Naive B cell (primary cell): Measurements from ENCODE around the gene LPP. TPM values are rescaled to one million over a fixed set of nuclear protein-coding genes. Genes with fewer than 3 reads are reported as not detected.

Source experiments
- ATAC-seq, 2 donors: fragments of 150-1000 bp; cut with Tn5 transposase; 2 replicates each; pipeline ENCODE4 v1.10.0; 2021; ENCODE audit warnings: low read depth in 2 of 2, mild to moderate bottlenecking in 2 of 2, moderate library complexity in 2 of 2
- DNase-seq: peaks from one replicate; pipeline ENCODE4 v3.0.0; 2022
- H3K27ac Mint-ChIP-seq, 6 donors: one replicate each; pipeline ENCODE4 v1.8.0; 2020 to 2022; ENCODE audit warnings: mild to moderate bottlenecking in 6 of 6, mixed read lengths in 6 of 6, moderate library complexity in 5 of 6, inconsistent platforms in 2 of 6
- H3K27me3 Mint-ChIP-seq, 3 donors: one replicate each; pipeline ENCODE4 v1.8.0; 2021 to 2022; ENCODE audit warnings: mixed read lengths in 3 of 3, mild to moderate bottlenecking in 1 of 3
- H3K36me3 Mint-ChIP-seq, 2 donors: one replicate each; pipeline ENCODE4 v1.8.0; 2020 to 2022; ENCODE audit warnings: mixed read lengths in 2 of 2, inconsistent platforms in 1 of 2, mild to moderate bottlenecking in 1 of 2
- H3K4me1 Mint-ChIP-seq, 3 donors: one replicate each; pipeline ENCODE4 v1.8.0; 2020 to 2022; ENCODE audit warnings: mixed read lengths in 3 of 3, inconsistent platforms in 1 of 3, mild to moderate bottlenecking in 1 of 3, moderate library complexity in 1 of 3
- H3K4me3 Mint-ChIP-seq, 8 donors: one replicate each; pipeline ENCODE4 v1.8.0; 2020 to 2022; ENCODE audit warnings: mild to moderate bottlenecking in 8 of 8, mixed read lengths in 8 of 8, moderate library complexity in 8 of 8, inconsistent platforms in 2 of 8
- H3K9me3 Mint-ChIP-seq, 7 donors: one replicate each; pipeline ENCODE4 v1.8.0; 2020 to 2022; ENCODE audit warnings: mixed read lengths in 7 of 7, mild to moderate bottlenecking in 5 of 7, inconsistent platforms in 2 of 7, moderate library complexity in 1 of 7
- polyA plus RNA-seq, 6 donors: library from polyadenylated mRNA; unstranded; fragments of 300-500 nt; fragmentation: Illumina TruSeq; gene quantifications; one replicate each; pipeline ENCODE4 v1.2.3, GENCODE V29; 2021; ENCODE audit warnings: low read depth in 6 of 6

LPP gene
- polyA plus RNA-seq, 6 donors from 2014 or later = 9.6 to 58.6 (median 25.4) TPM

DNA sequence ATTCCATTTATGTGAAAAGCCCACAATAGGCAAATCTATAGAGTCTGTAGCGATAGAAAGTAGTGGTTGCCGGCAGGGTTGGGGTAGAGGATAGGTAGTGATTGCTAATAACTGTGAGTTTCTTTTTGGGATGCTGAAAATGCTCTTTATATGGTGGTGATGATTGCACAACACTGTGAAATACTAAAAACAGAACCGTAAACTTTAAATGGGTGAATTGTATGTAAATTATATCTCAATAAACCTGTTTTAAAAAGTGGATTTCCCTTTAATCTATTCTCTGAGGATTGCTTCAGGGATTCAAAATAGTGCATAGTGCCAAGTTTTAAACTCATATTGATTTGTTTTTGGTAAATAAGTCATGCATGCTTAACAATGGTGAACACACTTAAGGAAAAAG, 140.2 kb downstream of the LPP start:
- Mint-ChIP-seq H3K4me3 (peak overlapping the region in 1 of 8 donors; percentile 41), H3K9me3 (no peaks in the 10 kb centered on the region)

DNA sequence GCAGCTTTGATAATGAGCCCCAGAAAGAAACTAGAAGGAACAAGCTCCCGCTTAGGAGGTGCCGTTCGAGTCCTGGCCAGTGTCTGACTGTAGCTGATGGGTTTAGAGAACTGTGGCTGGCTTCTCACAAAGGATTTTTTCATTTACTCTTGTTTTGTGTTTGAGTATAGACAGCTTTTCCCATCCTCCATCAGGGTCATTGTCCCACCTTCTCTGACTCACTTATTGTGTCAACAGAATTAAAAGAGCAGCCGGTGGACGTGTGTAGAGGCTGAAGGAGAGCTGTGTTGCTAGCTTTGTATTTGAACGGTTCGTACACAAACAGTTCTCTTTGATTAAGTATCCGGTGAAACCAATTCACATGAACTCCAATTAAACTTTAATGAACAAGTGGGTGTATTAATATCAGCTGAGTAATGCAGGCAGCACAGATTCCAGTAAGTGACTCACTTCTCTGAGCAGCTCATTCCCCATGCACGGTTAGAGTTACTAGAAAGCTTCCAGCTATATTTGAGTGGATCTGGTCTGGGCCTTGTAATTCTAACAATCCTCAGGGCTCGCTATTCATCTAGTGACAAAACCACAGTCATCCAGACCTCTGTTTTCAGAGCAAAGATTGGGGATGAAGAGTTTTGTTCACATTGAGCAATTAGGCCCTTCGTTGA, 141.0 kb downstream of the LPP start:
- H3K4me3 Mint-ChIP-seq = no peak overlapping the region
- no peaks in the 10 kb centered on the region for H3K27me3 Mint-ChIP-seq
- DNase-seq (no peak), ATAC-seq (no peak)
- H3K27ac Mint-ChIP-seq = peak overlapping the region in 3 of 6 donors; percentile 33 to 81 (median 63)
- peaks cover 58 to 86% (median 61%) of the 10 kb centered on the region in 3 donors for H3K4me1 Mint-ChIP-seq
- H3K9me3 Mint-ChIP-seq = no peaks in the 10 kb centered on the region
- peaks cover 0 to 9% of the 10 kb centered on the region in 2 donors for H3K36me3 Mint-ChIP-seq

More for the DNA sequence above, 140.2 kb downstream of the LPP start:
- DNase-seq (no peak), ATAC-seq (no peak)
- Mint-ChIP-seq H3K4me1 (peaks cover 54 to 81% (median 56%) of the 10 kb centered on the region in 3 donors), H3K27ac (peak overlapping the region in 2 of 6 donors; percentile 8), H3K27me3 (no peaks in the 10 kb centered on the region), H3K36me3 (peaks cover 0 to 9% of the 10 kb centered on the region in 2 donors)

DNA sequence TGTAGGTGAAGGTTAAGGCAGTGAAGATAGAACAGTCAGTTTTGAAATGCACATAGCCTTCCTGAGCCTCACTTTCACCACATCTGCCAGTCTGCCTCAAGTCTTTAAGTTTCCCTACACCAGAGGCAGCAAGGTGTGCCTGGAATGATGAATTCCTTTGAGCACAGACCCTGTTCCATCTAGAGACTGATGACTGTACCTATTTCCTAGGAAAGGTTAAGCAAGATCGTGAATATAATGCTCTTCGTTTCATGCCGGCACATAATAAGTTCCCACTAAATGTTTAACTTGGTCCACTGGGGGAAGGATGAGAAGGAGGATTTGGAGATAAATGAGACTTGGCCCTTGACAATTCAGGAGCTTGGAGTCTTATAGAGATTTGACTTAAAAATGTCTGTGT, 141.9 kb downstream of the LPP start:
- H3K9me3 Mint-ChIP-seq = no peaks in the 10 kb centered on the region
- ATAC-seq (no peak), DNase-seq (no peak)
- H3K36me3 Mint-ChIP-seq = peaks cover 0 to under 1% of the 10 kb centered on the region in 2 donors
- no peaks in the 10 kb centered on the region for H3K27me3 Mint-ChIP-seq
- H3K4me3 Mint-ChIP-seq = peak overlapping the region in 5 of 8 donors; percentile 17 to 64 (median 36)
- H3K27ac Mint-ChIP-seq = peak overlapping the region in 5 of 6 donors; percentile 2 to 91 (median 33)
- H3K4me1 Mint-ChIP-seq = peaks cover 57 to 82% (median 61%) of the 10 kb centered on the region in 3 donors

DNA sequence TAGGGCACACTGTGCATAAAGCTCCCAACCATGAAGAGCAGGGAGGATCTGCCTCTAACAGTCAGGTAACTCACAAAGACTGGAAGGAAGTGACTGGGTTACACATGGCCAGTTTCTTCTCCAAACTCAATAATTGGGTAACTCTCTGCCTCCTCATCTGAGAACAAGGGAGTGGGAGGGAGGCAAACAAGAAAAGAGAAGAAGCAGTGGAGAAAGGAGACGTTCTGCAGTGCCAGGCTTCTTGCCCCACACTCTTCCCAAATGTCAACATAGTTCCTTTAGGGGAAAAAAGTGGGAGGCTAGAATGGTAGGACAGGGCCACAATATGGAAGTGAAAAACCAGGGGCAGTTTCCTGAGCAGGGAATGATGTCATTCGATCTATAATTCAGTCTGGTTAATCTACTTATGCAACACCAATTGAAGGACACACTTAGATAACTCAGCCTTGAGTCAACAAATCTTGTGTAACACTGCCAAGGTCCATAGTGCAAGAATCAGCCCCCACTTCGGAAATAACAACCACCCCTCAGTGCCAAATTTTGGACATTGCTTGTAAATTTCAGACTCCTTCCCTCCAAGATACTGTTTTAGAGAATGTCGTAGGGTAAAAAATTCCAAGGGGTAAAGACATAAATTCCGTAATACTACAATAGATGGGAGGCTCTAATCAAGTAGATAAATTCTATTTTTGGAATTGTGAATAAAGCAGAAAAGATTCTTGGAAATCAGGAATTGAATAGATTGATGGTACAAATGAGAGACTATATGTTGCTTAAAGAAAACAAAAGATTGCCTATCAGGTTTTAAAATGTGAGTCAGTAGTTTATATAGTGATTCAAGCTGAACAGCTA, 143.0 kb downstream of the LPP start:
- peak; percentile 55 for DNase-seq
- H3K27me3 Mint-ChIP-seq = no peaks in the 10 kb centered on the region
- H3K4me3 Mint-ChIP-seq = peak overlapping the region in 6 of 8 donors; percentile 34 to 75 (median 57)
- H3K27ac Mint-ChIP-seq = peak overlapping the region; percentile 2 to 90 (median 82)
- ATAC-seq = peak; percentile 94
- H3K36me3 Mint-ChIP-seq = no peaks in the 10 kb centered on the region
- H3K9me3 Mint-ChIP-seq = no peaks in the 10 kb centered on the region
- H3K4me1 Mint-ChIP-seq = peaks cover 56 to 74% (median 60%) of the 10 kb centered on the region in 3 donors

DNA sequence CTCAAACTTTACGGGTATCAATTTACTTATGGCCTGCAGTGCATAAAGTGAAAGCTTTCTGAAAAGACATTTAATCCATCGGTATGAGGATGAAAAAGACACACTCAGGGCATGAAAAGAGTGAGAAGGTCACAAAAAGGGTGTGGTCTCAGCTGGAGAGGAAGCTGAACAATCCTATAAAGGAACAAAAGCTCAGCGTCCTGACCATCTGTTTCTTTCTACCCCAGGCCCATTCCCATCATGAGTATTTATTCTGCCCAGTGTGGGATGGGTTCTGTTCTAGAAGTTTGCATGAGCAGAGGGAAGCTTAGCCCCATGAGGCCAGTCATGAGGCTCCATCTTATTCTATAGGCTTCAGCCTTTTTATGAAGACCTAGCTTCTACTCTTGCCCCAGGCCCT, 144.6 kb downstream of the LPP start:
- H3K9me3 Mint-ChIP-seq = peaks cover 0 to 2% (median 0%) of the 10 kb centered on the region in 7 donors
- H3K36me3 Mint-ChIP-seq = no peaks in the 10 kb centered on the region
- H3K4me1 Mint-ChIP-seq = peaks cover 62 to 76% (median 68%) of the 10 kb centered on the region in 3 donors
- H3K4me3 Mint-ChIP-seq = peak overlapping the region in 3 of 8 donors; percentile 5 to 64 (median 8)
- DNase-seq = no peak
- no peak for ATAC-seq
- H3K27ac Mint-ChIP-seq = peak overlapping the region in 2 of 6 donors; percentile 40 to 41
- no peaks in the 10 kb centered on the region for H3K27me3 Mint-ChIP-seq

DNA sequence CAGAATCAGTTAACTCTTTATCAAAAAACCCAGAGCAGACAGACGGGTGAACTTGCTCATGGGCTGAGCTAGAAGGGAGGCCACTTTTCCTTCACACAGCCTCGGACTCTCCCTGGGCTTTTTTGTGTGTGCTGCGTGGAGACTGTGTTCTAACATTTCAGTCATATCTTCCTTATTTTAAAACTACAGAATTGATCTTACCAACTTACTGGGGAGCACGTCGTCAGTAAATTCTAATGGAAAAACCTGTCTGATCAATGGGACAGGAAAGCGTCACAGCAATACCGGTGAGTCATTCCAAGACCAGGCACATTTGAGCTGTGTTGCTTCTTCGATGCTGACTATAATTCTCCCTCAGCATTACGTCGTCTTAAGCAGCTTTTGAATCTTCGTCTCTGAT, 145.1 kb downstream of the LPP start:
- DNase-seq (no peak), ATAC-seq (no peak)
- Mint-ChIP-seq H3K27ac (peak overlapping the region in 2 of 6 donors; percentile 41 to 86), H3K4me1 (peaks cover 59 to 74% (median 69%) of the 10 kb centered on the region in 3 donors), H3K27me3 (no peaks in the 10 kb centered on the region), H3K4me3 (peak overlapping the region in 3 of 8 donors; percentile 0 to 51 (median 7)), H3K9me3 (peaks cover 0 to 2% (median 0%) of the 10 kb centered on the region in 7 donors), H3K36me3 (no peaks in the 10 kb centered on the region)

DNA sequence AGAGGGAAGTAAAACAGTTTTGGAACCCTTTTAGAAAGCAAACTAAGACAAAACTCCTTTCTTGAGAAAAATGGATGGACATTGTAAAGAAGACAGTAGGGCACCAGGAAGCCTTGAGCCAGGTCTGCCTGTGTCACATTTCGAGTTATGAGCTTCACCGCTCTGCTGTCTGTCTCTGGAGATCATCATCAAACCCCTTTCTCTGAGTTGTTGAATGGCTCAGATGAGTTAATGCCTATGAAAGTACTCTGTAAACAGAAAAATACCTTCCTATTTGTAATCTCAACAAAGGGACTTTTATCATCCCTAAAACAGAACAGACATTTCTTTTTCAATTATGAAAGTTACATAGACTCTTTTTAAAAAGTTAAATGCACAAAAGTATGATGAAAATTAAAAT, 145.8 kb downstream of the LPP start:
- Mint-ChIP-seq H3K27ac (peak overlapping the region in 1 of 6 donors; percentile 41), H3K36me3 (no peaks in the 10 kb centered on the region), H3K4me3 (peak overlapping the region in 1 of 8 donors; percentile 51), H3K27me3 (no peaks in the 10 kb centered on the region), H3K4me1 (peaks cover 58 to 73% (median 69%) of the 10 kb centered on the region in 3 donors), H3K9me3 (peaks cover 0 to 2% (median 0%) of the 10 kb centered on the region in 7 donors)
- ATAC-seq = no peak
- no peak for DNase-seq

DNA sequence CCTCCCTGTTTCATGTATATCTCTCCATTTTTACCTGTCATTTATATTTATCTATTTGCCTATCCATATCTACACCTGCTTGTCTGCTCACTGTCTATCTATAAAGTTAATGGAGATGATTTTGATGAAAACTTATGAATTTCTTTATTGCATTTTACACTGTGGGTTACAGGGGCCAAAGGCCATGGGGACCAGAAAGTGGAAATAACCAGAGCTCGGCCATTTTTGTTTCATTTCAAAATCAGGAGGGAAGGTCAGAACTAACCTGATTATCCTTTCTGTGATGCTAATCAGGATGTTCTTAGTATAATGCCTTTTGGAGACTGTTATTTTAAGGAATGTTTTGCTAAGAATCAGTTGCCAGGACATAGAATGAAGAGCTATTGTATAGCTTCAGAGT, 147.2 kb downstream of the LPP start:
- DNase-seq (no peak), ATAC-seq (no peak)
- no peak overlapping the region for H3K4me3 Mint-ChIP-seq
- peaks cover 0 to 5% of the 10 kb centered on the region in 2 donors for H3K36me3 Mint-ChIP-seq
- H3K27me3 Mint-ChIP-seq = no peaks in the 10 kb centered on the region
- H3K4me1 Mint-ChIP-seq = peaks cover 51 to 67% (median 56%) of the 10 kb centered on the region in 3 donors
- H3K27ac Mint-ChIP-seq = peak overlapping the region in 2 of 6 donors; percentile 2 to 26
- H3K9me3 Mint-ChIP-seq = peaks cover 0 to 2% (median 0%) of the 10 kb centered on the region in 7 donors

DNA sequence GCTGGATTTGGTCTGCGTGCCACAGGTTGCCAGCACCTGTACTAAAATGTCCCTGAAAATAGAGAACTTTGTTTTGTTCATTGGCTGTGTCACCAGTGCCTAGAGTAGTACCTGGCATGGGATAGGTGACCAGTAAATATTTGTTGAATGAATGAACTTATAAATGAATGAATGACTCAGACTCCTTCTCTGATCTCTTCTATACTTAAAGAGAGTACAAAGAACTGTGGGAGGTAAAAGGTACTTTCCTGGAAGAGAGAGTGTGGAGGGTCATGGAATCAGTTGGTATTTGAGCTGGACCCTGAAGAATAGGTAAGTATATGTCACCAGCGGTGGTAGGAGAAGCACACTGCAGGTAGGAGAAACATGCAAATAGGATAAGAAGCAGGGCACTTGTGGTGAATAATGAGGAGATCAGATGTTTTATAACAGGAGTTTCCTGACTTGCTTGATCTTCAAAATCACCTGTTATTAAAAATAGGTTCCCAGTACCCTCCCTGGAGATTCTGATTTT, 149.4 kb downstream of the LPP start:
- Mint-ChIP-seq H3K4me1 (peaks cover 36 to 53% (median 42%) of the 10 kb centered on the region in 3 donors), H3K4me3 (no peak overlapping the region), H3K9me3 (peaks cover 0 to 2% (median 0%) of the 10 kb centered on the region in 7 donors), H3K36me3 (peaks cover 0 to 5% of the 10 kb centered on the region in 2 donors), H3K27me3 (no peaks in the 10 kb centered on the region), H3K27ac (peak overlapping the region in 2 of 6 donors; percentile 76 to 87)
- DNase-seq (no peak), ATAC-seq (no peak)

DNA sequence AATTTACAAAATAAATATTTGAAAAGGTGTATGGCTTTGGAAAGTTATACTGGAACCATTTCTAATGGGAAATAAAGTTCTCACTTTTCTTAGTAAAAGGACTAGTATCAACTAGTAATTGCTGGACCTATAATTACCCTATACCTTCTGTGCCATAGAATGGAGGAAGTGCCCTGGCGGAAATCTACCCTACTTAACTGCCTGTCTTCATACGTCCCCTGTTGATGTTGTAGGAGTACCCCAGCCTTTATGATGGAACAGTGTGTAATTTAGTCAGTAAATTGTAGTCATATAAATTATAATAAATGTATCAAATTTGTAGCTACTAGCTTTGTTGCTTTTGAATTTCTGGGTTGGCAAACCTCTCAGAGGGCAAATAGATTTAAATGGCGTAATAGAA, 149.9 kb downstream of the LPP start:
- ATAC-seq = no peak
- Mint-ChIP-seq H3K9me3 (peaks cover 0 to 2% (median 0%) of the 10 kb centered on the region in 7 donors), H3K27ac (no peak overlapping the region), H3K4me1 (peaks cover 36 to 53% (median 41%) of the 10 kb centered on the region in 3 donors), H3K27me3 (no peaks in the 10 kb centered on the region), H3K36me3 (peaks cover 0 to 5% of the 10 kb centered on the region in 2 donors), H3K4me3 (no peak overlapping the region)
- DNase-seq = no peak

DNA sequence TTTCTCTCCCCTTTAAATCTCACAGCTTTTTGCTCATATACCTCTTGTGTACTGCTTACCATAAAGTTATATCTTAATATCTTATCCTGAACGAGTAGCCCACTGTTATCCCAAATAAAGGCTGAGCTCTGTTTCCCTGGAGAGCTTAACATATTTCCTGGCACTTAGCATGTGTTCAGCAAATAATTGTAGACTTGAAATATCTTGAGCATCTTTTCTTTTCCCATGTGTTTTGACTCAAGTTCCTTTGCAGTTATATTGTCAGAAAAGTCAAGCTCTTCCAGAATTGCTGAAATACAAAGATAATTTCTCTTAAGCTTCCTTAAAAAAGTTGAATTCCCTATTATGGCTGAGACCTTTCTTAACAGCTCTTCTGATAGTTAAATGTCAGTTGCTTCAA, 150.5 kb downstream of the LPP start:
- H3K4me3 Mint-ChIP-seq = no peak overlapping the region
- peaks cover 36 to 53% (median 41%) of the 10 kb centered on the region in 3 donors for H3K4me1 Mint-ChIP-seq
- peaks cover 0 to 2% (median 0%) of the 10 kb centered on the region in 7 donors for H3K9me3 Mint-ChIP-seq
- H3K36me3 Mint-ChIP-seq = peaks cover 0 to 5% of the 10 kb centered on the region in 2 donors
- no peak for ATAC-seq
- H3K27me3 Mint-ChIP-seq = no peaks in the 10 kb centered on the region
- H3K27ac Mint-ChIP-seq = peak overlapping the region in 1 of 6 donors; percentile 44
- no peak for DNase-seq

DNA sequence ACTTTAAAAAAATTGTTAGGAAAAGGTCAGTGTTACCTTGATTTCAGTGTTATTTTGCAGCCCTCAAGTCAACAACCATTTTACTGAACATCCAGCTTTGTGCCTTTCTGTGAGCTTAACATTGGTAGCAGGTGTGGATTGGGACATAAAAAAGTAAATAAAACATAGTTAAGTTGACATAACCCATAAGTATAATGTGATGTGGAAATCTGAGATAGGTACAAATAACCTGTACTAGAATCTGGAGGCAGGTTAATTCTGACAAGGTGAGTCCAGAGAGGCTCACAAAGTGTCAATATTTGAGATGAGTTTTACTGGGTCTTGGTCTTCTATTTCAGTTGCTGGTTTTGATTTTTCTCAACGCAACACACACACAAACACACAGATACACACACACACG, 151.3 kb downstream of the LPP start:
- ATAC-seq = no peak
- peaks cover 43 to 59% (median 47%) of the 10 kb centered on the region in 3 donors for H3K4me1 Mint-ChIP-seq

DNA sequence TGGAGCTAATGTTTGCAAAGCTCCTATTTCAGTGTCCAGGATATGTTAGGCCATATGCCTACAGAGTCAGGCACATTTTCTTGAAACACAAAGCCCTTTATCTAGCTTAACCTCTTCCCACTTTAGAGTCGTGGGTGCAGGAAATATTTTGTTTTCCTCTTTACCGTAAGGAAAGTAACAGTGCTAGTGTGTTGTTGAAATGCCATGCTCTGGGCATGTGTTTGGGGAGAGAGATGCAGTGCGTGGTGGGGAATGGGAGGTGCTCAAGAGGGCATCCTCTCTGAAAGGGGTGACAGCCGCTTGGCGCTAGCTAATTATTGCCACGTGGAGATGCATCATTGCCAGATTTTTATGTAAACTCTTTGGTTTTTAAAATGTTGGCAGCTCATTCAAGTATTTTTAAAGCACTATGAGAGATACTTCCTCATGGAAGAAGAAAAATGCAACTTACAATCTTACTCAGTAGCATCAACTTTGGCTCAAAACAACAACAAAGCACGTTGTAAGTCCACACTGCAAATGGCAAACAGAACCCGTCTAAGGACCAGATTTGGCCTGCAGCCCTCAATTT, 152.6 kb downstream of the LPP start:
- DNase-seq (no peak), ATAC-seq (no peak)
- Mint-ChIP-seq H3K4me1 (peaks cover 43 to 55% (median 53%) of the 10 kb centered on the region in 3 donors), H3K9me3 (peaks cover 0 to 2% (median 0%) of the 10 kb centered on the region in 7 donors), H3K27ac (no peak overlapping the region), H3K27me3 (no peaks in the 10 kb centered on the region), H3K4me3 (no peak overlapping the region), H3K36me3 (peaks cover 0 to 5% of the 10 kb centered on the region in 2 donors)

More for the DNA sequence above, 151.3 kb downstream of the LPP start:
- peaks cover 0 to 5% of the 10 kb centered on the region in 2 donors for H3K36me3 Mint-ChIP-seq
- no peaks in the 10 kb centered on the region for H3K27me3 Mint-ChIP-seq
- H3K27ac Mint-ChIP-seq = peak overlapping the region in 1 of 6 donors; percentile 78
- H3K4me3 Mint-ChIP-seq = no peak overlapping the region
- peaks cover 0 to 2% (median 0%) of the 10 kb centered on the region in 7 donors for H3K9me3 Mint-ChIP-seq
- no peak for DNase-seq
